Measurements from ENCODE around the gene ADCY2.

DNA sequence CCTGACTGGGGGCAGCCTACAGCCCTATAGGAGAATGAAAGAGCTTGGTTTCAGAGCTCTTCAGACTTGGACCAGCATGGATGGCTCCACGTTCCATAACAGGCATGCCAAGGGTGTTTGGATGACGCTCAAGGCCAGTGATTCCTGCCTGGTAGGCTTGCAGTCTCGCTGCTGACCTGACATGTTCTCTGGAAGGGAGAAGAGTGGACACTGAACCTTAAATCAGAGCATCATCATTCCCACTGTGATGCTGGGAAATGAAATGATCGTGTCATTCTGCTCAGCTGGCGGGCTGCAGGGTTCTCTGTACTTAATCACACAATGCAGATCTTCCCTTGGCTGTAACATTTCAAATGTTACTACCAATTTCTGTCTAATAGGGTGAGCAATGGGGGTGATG lies 398.0 kb downstream of the ADCY2 start:
- TF ChIP-seq, protein P1, sequence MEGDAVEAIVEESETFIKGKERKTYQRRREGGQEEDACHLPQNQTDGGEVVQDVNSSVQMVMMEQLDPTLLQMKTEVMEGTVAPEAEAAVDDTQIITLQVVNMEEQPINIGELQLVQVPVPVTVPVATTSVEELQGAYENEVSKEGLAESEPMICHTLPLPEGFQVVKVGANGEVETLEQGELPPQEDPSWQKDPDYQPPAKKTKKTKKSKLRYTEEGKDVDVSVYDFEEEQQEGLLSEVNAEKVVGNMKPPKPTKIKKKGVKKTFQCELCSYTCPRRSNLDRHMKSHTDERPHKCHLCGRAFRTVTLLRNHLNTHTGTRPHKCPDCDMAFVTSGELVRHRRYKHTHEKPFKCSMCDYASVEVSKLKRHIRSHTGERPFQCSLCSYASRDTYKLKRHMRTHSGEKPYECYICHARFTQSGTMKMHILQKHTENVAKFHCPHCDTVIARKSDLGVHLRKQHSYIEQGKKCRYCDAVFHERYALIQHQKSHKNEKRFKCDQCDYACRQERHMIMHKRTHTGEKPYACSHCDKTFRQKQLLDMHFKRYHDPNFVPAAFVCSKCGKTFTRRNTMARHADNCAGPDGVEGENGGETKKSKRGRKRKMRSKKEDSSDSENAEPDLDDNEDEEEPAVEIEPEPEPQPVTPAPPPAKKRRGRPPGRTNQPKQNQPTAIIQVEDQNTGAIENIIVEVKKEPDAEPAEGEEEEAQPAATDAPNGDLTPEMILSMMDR (IDR thresholded peaks at IDR 0.05), result no peak
- TF ChIP-seq POLR2A (IDR thresholded peaks at IDR 0.05), result no peak

Measured in right lobe of liver (tissue), 4 donors.